ENCODE measurements around the gene ADAT2.
A peak's percentile ranks its signal among the peaks of the same experiment; 100 is the strongest.

Gene ADAT2

DNA sequence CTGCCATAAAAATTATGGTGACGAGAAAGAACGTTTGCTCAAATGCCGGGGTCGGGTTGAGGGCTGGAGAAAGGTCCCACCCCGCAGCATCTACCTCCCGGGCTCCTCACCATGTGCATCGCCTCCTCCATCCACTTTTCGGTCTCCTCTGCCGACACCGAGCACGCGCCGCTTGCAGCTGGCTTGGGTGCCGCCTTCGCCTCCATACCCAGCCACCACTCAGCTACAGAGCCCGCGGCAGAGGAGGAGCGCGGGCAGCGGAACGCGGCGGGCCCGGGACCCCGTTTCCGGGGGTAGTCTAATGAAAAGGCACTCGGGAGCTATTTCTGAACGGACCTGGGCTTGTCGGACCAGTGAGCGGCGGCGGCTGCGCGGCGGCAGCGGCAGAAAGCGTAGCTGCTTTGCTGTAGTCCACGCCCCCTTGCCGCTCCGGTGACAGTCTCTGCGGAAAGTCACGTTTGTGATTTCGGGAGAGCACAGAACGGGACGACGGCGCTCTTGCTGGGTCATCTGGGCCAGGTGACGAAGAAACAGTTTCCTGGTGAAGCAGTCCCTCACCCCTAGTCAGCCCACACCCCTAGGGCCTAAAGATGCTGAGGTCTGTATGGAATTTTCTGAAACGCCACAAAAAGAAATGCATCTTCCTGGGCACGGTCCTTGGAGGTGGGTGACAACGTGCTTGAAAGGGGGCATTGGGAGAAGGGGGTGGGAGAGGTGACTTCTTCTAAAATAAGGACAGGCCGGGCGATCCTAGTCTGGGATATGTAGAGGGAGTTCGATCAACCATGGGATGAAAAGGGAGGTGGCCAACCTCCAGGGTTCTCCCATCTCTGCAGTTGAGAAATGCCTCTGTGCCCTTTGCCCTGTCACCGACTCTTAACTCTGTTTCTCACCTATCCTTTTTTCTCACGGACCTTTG is at the start of gene ADAT2, which contains the start of gene PEX3:
Gene ADAT2 (minus strand): TSS at position 243 of the 919 bp plus-strand sequence. CDS start 37 bp downstream, at position 206.
Gene PEX3 (plus strand): TSS at position 353 of the 919 bp plus-strand sequence. CDS start 238 bp downstream, at position 591.
- peak; percentile 95 for DNase-seq (ENCODE audit: low read depth)
- TF ChIP-seq, protein P1, sequence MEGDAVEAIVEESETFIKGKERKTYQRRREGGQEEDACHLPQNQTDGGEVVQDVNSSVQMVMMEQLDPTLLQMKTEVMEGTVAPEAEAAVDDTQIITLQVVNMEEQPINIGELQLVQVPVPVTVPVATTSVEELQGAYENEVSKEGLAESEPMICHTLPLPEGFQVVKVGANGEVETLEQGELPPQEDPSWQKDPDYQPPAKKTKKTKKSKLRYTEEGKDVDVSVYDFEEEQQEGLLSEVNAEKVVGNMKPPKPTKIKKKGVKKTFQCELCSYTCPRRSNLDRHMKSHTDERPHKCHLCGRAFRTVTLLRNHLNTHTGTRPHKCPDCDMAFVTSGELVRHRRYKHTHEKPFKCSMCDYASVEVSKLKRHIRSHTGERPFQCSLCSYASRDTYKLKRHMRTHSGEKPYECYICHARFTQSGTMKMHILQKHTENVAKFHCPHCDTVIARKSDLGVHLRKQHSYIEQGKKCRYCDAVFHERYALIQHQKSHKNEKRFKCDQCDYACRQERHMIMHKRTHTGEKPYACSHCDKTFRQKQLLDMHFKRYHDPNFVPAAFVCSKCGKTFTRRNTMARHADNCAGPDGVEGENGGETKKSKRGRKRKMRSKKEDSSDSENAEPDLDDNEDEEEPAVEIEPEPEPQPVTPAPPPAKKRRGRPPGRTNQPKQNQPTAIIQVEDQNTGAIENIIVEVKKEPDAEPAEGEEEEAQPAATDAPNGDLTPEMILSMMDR (conservative IDR thresholded peaks at IDR 0.05; ENCODE audit: low read length) = no peak
- peak within 1 kb of the TSS; percentile 98 for H3K4me3 ChIP-seq (ENCODE audit: low read length)

DNA sequence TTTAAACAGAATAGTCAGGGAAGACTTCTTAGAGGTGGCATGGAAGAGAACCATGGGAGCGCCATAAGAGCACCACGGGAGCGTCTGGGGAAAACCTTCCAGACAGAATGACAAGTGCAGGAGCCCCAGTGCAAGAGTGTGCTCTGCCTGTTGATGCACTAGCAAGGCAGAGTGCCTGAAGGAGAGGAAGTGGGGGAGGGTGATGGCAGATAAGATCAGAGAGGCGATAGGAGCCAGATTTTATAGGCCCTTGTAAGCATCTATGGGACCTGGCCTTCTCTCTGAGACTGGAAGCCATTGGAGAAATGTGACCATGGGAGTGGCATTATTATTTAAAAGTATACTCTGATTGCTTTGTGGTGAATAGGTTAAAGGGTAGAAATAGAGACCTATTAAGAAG is 47.9 kb upstream of the ADAT2 start:
- TF ChIP-seq, protein P1 (conservative IDR thresholded peaks at IDR 0.05; ENCODE audit: low read length) = no peak
- H3K4me3 ChIP-seq (ENCODE audit: low read length) = no peak overlapping the region

DNA sequence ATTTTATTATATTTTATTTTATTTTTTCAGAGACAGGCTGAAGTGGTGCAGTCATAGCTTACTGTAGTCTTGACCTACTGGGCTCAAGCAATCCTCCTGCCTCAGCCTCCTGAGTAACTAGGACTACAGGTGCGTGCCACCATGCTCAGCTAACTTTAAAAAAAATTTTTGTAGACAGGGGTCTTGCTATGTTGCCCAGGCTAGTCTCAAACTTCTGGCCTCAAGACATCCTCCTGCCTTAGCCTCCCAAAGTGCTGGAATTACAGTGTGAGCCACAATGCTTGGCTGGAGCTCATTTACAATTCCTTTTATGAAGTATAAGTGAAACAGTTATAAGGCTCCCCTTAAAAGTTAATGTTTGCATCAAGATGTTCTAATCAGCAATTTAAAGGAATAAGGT is 46.5 kb upstream of the ADAT2 start:
- TF ChIP-seq, protein P1 (conservative IDR thresholded peaks at IDR 0.05; ENCODE audit: low read length) = no peak
- DNase-seq (ENCODE audit: low read depth) = no peak
- H3K4me3 ChIP-seq (ENCODE audit: low read length) = no peak overlapping the region

More for the DNA sequence above, 47.9 kb upstream of the ADAT2 start:
- DNase-seq (ENCODE audit: low read depth) = no peak

DNA sequence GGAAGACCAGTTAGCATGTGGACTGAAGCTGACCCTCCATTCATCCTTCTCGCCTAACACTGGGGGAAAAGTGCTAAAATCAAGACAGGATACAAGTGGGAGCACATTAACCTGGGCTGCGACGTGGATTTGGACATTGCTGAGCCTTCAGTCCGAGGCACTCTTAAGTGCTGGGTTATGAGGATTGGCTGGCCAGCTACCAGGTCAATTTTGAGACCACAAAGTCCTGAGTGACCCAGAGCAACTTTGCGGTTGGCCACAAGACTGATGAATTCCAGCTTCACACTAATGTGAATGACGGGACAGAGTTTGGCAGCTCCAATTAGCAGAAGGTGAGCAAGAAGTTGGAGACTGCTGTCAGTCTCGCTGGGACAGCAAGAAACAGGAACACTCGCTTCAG is 40.3 kb upstream of the ADAT2 start:
- DNase-seq (ENCODE audit: low read depth) = no peak
- TF ChIP-seq, protein P1 (conservative IDR thresholded peaks at IDR 0.05; ENCODE audit: low read length) = no peak
- no peak overlapping the region for H3K4me3 ChIP-seq (ENCODE audit: low read length)

DNA sequence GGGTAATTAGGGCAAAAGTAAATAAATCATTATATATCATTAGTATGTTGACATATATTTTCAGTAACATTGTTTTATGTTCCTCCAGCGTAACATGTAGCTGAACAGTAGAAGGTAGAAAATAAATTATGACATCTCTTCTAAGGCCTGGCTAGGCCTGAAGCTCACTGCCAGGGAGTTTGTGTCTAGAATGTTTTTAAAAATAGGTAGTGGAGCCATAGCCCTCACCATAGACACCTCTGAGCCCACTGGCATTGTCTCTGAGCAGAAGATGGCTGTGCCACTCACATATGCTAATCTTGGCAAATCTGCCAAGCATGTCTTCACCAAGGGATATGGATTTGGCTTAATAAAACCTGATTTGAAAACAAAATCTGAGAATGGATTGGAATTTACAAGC is 39.7 kb upstream of the ADAT2 start:
- no peak for DNase-seq (ENCODE audit: low read depth)
- TF ChIP-seq, protein P1 (conservative IDR thresholded peaks at IDR 0.05; ENCODE audit: low read length) = no peak
- H3K4me3 ChIP-seq (ENCODE audit: low read length) = no peak overlapping the region

DNA sequence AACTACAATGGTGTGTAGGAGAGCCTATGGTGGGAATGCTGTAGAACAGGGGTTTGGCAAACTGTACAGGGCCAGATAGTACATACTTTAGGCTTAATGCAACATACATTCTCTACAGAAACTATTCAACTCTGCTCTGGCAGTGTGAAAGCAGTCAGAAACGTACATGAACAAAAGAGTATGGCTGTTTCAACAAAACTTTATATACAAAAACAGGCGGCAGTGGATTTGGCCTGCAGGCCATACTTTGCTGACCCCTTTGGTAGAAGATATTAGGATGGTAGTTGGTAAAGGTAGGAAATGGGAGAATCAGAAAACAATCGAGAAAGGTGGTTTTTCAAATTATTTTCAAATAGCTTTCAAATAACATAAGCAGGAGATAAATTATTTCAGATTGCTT is 36.3 kb upstream of the ADAT2 start:
- H3K4me3 ChIP-seq (ENCODE audit: low read length) = no peak overlapping the region
- TF ChIP-seq, protein P1 (conservative IDR thresholded peaks at IDR 0.05; ENCODE audit: low read length) = no peak
- no peak for DNase-seq (ENCODE audit: low read depth)

DNA sequence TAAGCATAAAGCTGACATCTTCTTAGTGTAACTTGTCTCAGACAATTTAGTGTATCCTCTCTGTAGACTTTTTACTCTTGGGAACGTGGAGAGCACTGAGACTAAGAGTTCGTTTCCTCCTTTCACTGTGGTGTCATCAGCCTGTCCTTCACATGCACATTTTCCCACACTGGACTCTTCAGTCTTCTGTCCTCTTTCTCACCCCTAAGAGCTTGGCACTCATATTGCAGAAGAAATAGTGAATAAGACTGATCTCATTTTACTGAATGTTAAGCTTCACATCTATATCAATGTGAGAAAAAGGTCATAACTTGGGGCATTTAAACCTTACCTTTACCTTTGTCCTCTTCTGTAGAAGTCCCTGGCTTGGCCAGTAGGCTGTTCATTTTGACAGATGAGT is 35.5 kb upstream of the ADAT2 start:
- no peak overlapping the region for H3K4me3 ChIP-seq (ENCODE audit: low read length)
- TF ChIP-seq, protein P1 (conservative IDR thresholded peaks at IDR 0.05; ENCODE audit: low read length) = no peak
- DNase-seq (ENCODE audit: low read depth) = peak; percentile 23

Measured in AG10803 (cell line).